H1 (cell line): Measurements from ENCODE around the gene COMMD2. TPM values are rescaled to one million over a fixed set of nuclear protein-coding genes. Genes with fewer than 3 reads are reported as not detected.

Source experiments
- ASH2L ChIP-seq: fragments of 200-600, 300-600 bp; sonication (generic); IDR thresholded peaks from one replicate; pipeline ENCODE4 v1.7.1; 2017; ENCODE audit warnings: low read length
- CBX8 ChIP-seq: fragments of 300-800, 300-1000 bp; sonication (generic); IDR thresholded peaks from 2 replicates; pipeline ENCODE4 v1.7.1; 2016; ENCODE audit warnings: low read depth, low read length, borderline replicate concordance
- EP300 ChIP-seq, 2 experiments: IDR thresholded peaks; 1 replicate in 1 of 2; 2 replicates in 1 of 2; pipeline ENCODE4 v1.6.1; 2011 to 2012; ENCODE audit warnings: low read depth in 2 of 2, low read length in 2 of 2, mild to moderate bottlenecking in 2 of 2, borderline replicate concordance in 1 of 2, inconsistent platforms in 1 of 2, moderate library complexity in 1 of 2
- EZH2 ChIP-seq: fragments of 200-600 bp; sonication (generic); IDR thresholded peaks from 2 replicates; pipeline ENCODE4 v1.7.1; 2012; ENCODE audit warnings: low read depth, mild to moderate bottlenecking, moderate library complexity, low read length, inconsistent platforms; ENCODE audit not compliant: severe bottlenecking
- GABPA ChIP-seq: IDR thresholded peaks from 2 replicates; pipeline ENCODE4 v1.6.1; 2011; ENCODE audit warnings: mild to moderate bottlenecking, low read length, moderate library complexity, borderline replicate concordance; ENCODE audit not compliant: insufficient read depth
- PHF8 ChIP-seq: fragments of 200-600 bp; sonication (generic); conservative IDR thresholded peaks from 2 replicates; pipeline ENCODE4 v1.7.1; 2012; ENCODE audit warnings: low read depth, mild to moderate bottlenecking, inconsistent platforms, low read length, moderate library complexity
- POLR2AphosphoS5 ChIP-seq: IDR thresholded peaks from 2 replicates; pipeline ENCODE4 v1.6.1; 2011; ENCODE audit warnings: low read depth, low read length
- RXRA ChIP-seq: IDR thresholded peaks from 2 replicates; pipeline ENCODE4 v1.6.1; 2011; ENCODE audit warnings: low read depth, mild to moderate bottlenecking, low read length, moderate library complexity; ENCODE audit not compliant: insufficient read depth
- SP1 ChIP-seq: IDR thresholded peaks from 2 replicates; pipeline ENCODE4 v1.6.1; 2011; ENCODE audit warnings: low read depth, low read length
- TAF1 ChIP-seq: IDR thresholded peaks from 2 replicates; pipeline ENCODE4 v1.6.1; 2011; ENCODE audit warnings: mild to moderate bottlenecking, low read depth, low read length
- YY1 ChIP-seq: IDR thresholded peaks from 2 replicates; pipeline ENCODE4 v1.6.1; 2011; ENCODE audit warnings: low read depth, mild to moderate bottlenecking, low read length
- polyA plus RNA-seq, 7 experiments: library from polyadenylated mRNA; depleted of rRNA in 3 of 7; stranded (reverse) in 5 of 7; unstranded in 2 of 7; fragments of >200 nt in 5 of 7; fragments of 200-250 nt in 2 of 7; gene quantifications; 1 replicate in 5 of 7; 2 replicates in 1 of 7; 4 replicates in 1 of 7; pipeline versions ENCODE4 v1.2.1 to v1.2.3, GENCODE V29; 2011 to 2013; ENCODE audit warnings: missing spikeins in 2 of 7, mixed read lengths in 2 of 7
- total RNA-seq: library from RNA; stranded (reverse); fragmentation: NEBNext Ultra II Directional; extraction: Animal tissue kit (Norgen Biotek cat#: 25700); gene quantifications from 2 replicates; pipeline ENCODE4 v1.2.1, GENCODE V29; 2021
- TF ChIP-seq, protein P1 (sequence below): fragments of 300-600 bp; sonication (generic); IDR thresholded peaks from 2 replicates; pipeline ENCODE4 v1.7.1; 2012; ENCODE audit warnings: low read length, moderate library complexity, mild to moderate bottlenecking, inconsistent platforms; ENCODE audit not compliant: insufficient replicate concordance

COMMD2 gene
- total and polyA plus RNA-seq, 2 of the 8 experiments (the other 6 are each of a cell fraction or from before 2014, with no cell fraction given) = 20.2 to 57.2 TPM

DNA sequence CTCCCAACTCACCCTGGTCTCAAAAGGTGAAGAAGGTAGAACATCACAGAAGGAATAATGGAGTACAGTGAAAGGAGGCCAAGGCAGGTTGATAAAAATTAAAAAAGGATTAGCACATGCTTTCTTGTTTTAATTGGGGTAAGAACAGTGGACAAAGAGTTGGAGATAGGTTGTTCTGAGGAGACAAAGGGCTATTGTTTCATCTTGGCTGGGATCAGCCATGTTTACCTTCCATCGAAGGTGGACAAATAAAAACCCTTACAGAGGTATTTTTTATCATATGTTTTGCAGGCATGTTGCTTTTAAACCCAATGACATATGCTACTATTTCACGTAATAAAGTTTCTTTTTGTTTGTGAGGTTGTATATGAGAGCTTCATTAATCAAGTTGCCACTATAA lies 12.9 kb downstream of the COMMD2 start (continued):
- TF ChIP-seq, protein P1, sequence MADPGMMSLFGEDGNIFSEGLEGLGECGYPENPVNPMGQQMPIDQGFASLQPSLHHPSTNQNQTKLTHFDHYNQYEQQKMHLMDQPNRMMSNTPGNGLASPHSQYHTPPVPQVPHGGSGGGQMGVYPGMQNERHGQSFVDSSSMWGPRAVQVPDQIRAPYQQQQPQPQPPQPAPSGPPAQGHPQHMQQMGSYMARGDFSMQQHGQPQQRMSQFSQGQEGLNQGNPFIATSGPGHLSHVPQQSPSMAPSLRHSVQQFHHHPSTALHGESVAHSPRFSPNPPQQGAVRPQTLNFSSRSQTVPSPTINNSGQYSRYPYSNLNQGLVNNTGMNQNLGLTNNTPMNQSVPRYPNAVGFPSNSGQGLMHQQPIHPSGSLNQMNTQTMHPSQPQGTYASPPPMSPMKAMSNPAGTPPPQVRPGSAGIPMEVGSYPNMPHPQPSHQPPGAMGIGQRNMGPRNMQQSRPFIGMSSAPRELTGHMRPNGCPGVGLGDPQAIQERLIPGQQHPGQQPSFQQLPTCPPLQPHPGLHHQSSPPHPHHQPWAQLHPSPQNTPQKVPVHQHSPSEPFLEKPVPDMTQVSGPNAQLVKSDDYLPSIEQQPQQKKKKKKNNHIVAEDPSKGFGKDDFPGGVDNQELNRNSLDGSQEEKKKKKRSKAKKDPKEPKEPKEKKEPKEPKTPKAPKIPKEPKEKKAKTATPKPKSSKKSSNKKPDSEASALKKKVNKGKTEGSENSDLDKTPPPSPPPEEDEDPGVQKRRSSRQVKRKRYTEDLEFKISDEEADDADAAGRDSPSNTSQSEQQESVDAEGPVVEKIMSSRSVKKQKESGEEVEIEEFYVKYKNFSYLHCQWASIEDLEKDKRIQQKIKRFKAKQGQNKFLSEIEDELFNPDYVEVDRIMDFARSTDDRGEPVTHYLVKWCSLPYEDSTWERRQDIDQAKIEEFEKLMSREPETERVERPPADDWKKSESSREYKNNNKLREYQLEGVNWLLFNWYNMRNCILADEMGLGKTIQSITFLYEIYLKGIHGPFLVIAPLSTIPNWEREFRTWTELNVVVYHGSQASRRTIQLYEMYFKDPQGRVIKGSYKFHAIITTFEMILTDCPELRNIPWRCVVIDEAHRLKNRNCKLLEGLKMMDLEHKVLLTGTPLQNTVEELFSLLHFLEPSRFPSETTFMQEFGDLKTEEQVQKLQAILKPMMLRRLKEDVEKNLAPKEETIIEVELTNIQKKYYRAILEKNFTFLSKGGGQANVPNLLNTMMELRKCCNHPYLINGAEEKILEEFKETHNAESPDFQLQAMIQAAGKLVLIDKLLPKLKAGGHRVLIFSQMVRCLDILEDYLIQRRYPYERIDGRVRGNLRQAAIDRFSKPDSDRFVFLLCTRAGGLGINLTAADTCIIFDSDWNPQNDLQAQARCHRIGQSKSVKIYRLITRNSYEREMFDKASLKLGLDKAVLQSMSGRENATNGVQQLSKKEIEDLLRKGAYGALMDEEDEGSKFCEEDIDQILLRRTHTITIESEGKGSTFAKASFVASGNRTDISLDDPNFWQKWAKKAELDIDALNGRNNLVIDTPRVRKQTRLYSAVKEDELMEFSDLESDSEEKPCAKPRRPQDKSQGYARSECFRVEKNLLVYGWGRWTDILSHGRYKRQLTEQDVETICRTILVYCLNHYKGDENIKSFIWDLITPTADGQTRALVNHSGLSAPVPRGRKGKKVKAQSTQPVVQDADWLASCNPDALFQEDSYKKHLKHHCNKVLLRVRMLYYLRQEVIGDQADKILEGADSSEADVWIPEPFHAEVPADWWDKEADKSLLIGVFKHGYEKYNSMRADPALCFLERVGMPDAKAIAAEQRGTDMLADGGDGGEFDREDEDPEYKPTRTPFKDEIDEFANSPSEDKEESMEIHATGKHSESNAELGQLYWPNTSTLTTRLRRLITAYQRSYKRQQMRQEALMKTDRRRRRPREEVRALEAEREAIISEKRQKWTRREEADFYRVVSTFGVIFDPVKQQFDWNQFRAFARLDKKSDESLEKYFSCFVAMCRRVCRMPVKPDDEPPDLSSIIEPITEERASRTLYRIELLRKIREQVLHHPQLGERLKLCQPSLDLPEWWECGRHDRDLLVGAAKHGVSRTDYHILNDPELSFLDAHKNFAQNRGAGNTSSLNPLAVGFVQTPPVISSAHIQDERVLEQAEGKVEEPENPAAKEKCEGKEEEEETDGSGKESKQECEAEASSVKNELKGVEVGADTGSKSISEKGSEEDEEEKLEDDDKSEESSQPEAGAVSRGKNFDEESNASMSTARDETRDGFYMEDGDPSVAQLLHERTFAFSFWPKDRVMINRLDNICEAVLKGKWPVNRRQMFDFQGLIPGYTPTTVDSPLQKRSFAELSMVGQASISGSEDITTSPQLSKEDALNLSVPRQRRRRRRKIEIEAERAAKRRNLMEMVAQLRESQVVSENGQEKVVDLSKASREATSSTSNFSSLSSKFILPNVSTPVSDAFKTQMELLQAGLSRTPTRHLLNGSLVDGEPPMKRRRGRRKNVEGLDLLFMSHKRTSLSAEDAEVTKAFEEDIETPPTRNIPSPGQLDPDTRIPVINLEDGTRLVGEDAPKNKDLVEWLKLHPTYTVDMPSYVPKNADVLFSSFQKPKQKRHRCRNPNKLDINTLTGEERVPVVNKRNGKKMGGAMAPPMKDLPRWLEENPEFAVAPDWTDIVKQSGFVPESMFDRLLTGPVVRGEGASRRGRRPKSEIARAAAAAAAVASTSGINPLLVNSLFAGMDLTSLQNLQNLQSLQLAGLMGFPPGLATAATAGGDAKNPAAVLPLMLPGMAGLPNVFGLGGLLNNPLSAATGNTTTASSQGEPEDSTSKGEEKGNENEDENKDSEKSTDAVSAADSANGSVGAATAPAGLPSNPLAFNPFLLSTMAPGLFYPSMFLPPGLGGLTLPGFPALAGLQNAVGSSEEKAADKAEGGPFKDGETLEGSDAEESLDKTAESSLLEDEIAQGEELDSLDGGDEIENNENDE = no peak
- no peak for TF ChIP-seq PHF8
- TF ChIP-seq TAF1 = no peak
- TF ChIP-seq CBX8 = no peak
- no peak for TF ChIP-seq RXRA
- no peak for TF ChIP-seq SP1
- no peak for TF ChIP-seq GABPA
- TF ChIP-seq EZH2 = no peak
- TF ChIP-seq YY1 = no peak
- TF ChIP-seq EP300 (IDR thresholded peaks at IDR 0.05; ENCODE audit: borderline replicate concordance in 1 of 2, low read depth in 2 of 2, low read length in 2 of 2) = no peak
- TF ChIP-seq ASH2L = no peak
- TF ChIP-seq POLR2AphosphoS5 = no peak
